ENCODE data around the gene MYO15A.

MYO15A gene

GRCh38 chr17:18217412-18218015 lies 109.0 kb downstream of the MYO15A start:
- peak; percentile 94 for TF ChIP-seq CTCF (IDR thresholded peaks at IDR 0.05)
- H3K4me3 ChIP-seq (ENCODE audit: low read depth, low read length), result no peak overlapping the region
- H3K27me3 ChIP-seq (ENCODE audit: control insufficient read depth, insufficient read depth, low read length), result no peaks in the 10 kb centered on the region
- no peak overlapping the region for H3K9ac ChIP-seq
- no peaks in the 10 kb centered on the region for H3K9me3 ChIP-seq (ENCODE audit: control insufficient read depth, low read length)
- H2AFZ ChIP-seq, result no peak overlapping the region
- H3K36me3 ChIP-seq (ENCODE audit: control insufficient read depth, insufficient read depth, low read length), result no peaks in the 10 kb centered on the region
- H3K4me1 ChIP-seq, result no peaks in the 10 kb centered on the region
- no peak overlapping the region for H3K4me2 ChIP-seq (ENCODE audit: low read length)
- no peak overlapping the region for H3K27ac ChIP-seq
- H3K79me2 ChIP-seq, result no peaks in the 10 kb centered on the region

- Histone ChIP-seq H3K36me3 (ENCODE audit: control insufficient read depth, insufficient read depth, low read length) (no peaks in the 10 kb centered on the region), H3K9ac (no peak overlapping the region), H3K27me3 (ENCODE audit: control insufficient read depth, insufficient read depth, low read length) (no peaks in the 10 kb centered on the region), H3K4me3 (ENCODE audit: low read depth, low read length) (no peak overlapping the region), H2AFZ (no peak overlapping the region), H3K79me2 (no peaks in the 10 kb centered on the region), H3K9me3 (ENCODE audit: control insufficient read depth, low read length) (no peaks in the 10 kb centered on the region), H3K4me2 (ENCODE audit: low read length) (no peak overlapping the region), H3K27ac (no peak overlapping the region), H3K4me1 (no peaks in the 10 kb centered on the region)
- no peak for TF ChIP-seq CTCF (IDR thresholded peaks at IDR 0.05)
Measured at GRCh38 chr17:18218756-18219415, 110.3 kb downstream of the MYO15A start.

GRCh38 chr17:18224053-18224386 lies 115.5 kb downstream of the MYO15A start:
- no peaks in the 10 kb centered on the region for H3K36me3 ChIP-seq (ENCODE audit: control insufficient read depth, insufficient read depth, low read length)
- no peak overlapping the region for H3K27ac ChIP-seq
- H2AFZ ChIP-seq, result no peak overlapping the region
- no peak overlapping the region for H3K9ac ChIP-seq
- H3K9me3 ChIP-seq (ENCODE audit: control insufficient read depth, low read length), result no peaks in the 10 kb centered on the region
- TF ChIP-seq CTCF (IDR thresholded peaks at IDR 0.05), result no peak
- no peak overlapping the region for H3K4me3 ChIP-seq (ENCODE audit: low read depth, low read length)
- no peaks in the 10 kb centered on the region for H3K27me3 ChIP-seq (ENCODE audit: control insufficient read depth, insufficient read depth, low read length)
- H3K4me1 ChIP-seq, result peaks cover 4% of the 10 kb centered on the region
- no peak overlapping the region for H3K4me2 ChIP-seq (ENCODE audit: low read length)
- no peaks in the 10 kb centered on the region for H3K79me2 ChIP-seq

- Histone ChIP-seq H3K4me1 (peaks cover 4% of the 10 kb centered on the region), H3K4me2 (ENCODE audit: low read length) (peak overlapping the region; percentile 75), H3K9me3 (ENCODE audit: control insufficient read depth, low read length) (no peaks in the 10 kb centered on the region), H3K27me3 (ENCODE audit: control insufficient read depth, insufficient read depth, low read length) (no peaks in the 10 kb centered on the region), H3K36me3 (ENCODE audit: control insufficient read depth, insufficient read depth, low read length) (no peaks in the 10 kb centered on the region), H3K27ac (peak overlapping the region; percentile 27), H2AFZ (peak overlapping the region; percentile 99), H3K79me2 (no peaks in the 10 kb centered on the region), H3K9ac (no peak overlapping the region), H3K4me3 (ENCODE audit: low read depth, low read length) (peak overlapping the region; percentile 39)
- no peak for TF ChIP-seq CTCF (IDR thresholded peaks at IDR 0.05)
Measured at GRCh38 chr17:18224387-18225120, 116.0 kb downstream of the MYO15A start.
